SH-SY5Y (cell line): Measurements from ENCODE around the gene NPHP4.

Experiments
- GATA2 ChIP-seq: IDR thresholded peaks from 2 replicates; pipeline ENCODE4 v1.6.1; 2011; ENCODE audit warnings: mild to moderate bottlenecking, low read depth, low read length
- GATA3 ChIP-seq: IDR thresholded peaks from 2 replicates; pipeline ENCODE4 v1.6.1; 2011; ENCODE audit warnings: low read depth, mild to moderate bottlenecking, low read length, moderate library complexity

DNA sequence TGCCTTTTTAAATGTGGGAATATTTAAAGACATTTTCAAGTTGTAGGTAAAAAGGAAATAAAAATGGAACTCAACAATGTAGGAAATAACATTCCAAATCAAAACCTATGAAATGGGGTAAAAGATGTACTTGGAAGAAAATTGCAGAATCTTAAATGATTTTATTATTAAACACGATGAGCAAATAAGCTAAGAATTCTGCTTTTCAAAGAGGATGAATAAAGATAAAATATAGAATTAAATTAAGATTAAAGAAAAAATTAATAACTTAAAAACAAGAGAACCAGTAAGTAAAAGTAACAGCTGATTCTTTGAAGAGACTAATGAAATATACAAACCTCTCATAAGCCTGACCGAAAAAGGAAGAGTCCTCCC lies 74.0 kb downstream of the NPHP4 start:
- TF ChIP-seq GATA2 (no peak), GATA3 (no peak)
